Kidney (tissue), 14 donors: ENCODE measurements around the gene ZNF775. TPM values are rescaled to one million over a fixed set of nuclear protein-coding genes. Genes with fewer than 3 reads are reported as not detected.
A peak's percentile ranks its signal among the peaks of the same experiment; 100 is the strongest.

Experiments used
- DNase-seq, 5 donors: peaks; one replicate each; pipeline ENCODE4 v3.0.0-alpha.2; 2013 to 2020
- FAIRE-seq: peaks from 2 replicates; lab custom pipeline; 2012; peaks lifted over from hg19 to GRCh38; lab: Jason Lieb, UNC
- H3K27ac ChIP-seq, 2 donors: one replicate each; pipeline ENCODE4 v1.7.0; 2013; ENCODE audit warnings: low read depth in 2 of 2, low read length in 2 of 2, inconsistent platforms in 1 of 2
- H3K27me3 ChIP-seq: one replicate; pipeline ENCODE4 v1.7.1; 2013; ENCODE audit warnings: low read length, inconsistent platforms; ENCODE audit not compliant: control insufficient read depth, insufficient read depth
- H3K36me3 ChIP-seq, 3 donors: one replicate each; pipeline versions ENCODE4 v1.7.0 to v1.7.1; 2013; ENCODE audit warnings: low read length in 3 of 3, control low read depth in 1 of 3, inconsistent platforms in 1 of 3; ENCODE audit not compliant: insufficient read depth in 3 of 3, control insufficient read depth in 2 of 3
- H3K4me1 ChIP-seq, 3 donors: one replicate each; pipeline versions ENCODE4 v1.7.0 to v1.7.1; 2013; ENCODE audit warnings: low read length in 3 of 3, inconsistent platforms in 1 of 3, low read depth in 1 of 3; ENCODE audit not compliant: control insufficient read depth in 2 of 3, insufficient read depth in 2 of 3
- H3K4me3 ChIP-seq, 3 donors: one replicate each; pipeline versions ENCODE4 v1.7.0 to v1.8.1; 2013; ENCODE audit warnings: low read length in 3 of 3, control low read depth in 1 of 3, inconsistent platforms in 1 of 3
- H3K9ac ChIP-seq, 3 donors: one replicate each; pipeline versions ENCODE4 v1.7.0 to v1.7.1; 2013; ENCODE audit warnings: low read length in 3 of 3, control low read depth in 1 of 3, inconsistent platforms in 1 of 3
- H3K9me3 ChIP-seq, 3 donors: one replicate each; pipeline versions ENCODE4 v1.7.0 to v1.7.1; 2013; ENCODE audit warnings: low read length in 3 of 3, control low read depth in 1 of 3, inconsistent platforms in 1 of 3; ENCODE audit not compliant: control insufficient read depth in 2 of 3, insufficient read depth in 1 of 3
- CTCF ChIP-seq: IDR thresholded peaks from 3 replicates; pipeline ENCODE4 v1.5.1; 2012; ENCODE audit warnings: mild to moderate bottlenecking, moderate library complexity, borderline replicate concordance; ENCODE audit not compliant: insufficient read depth; ENCODE audit errors: extremely low read depth
- intact Hi-C: fragments of 100-400 bp; cut with DNase I; formaldehyde crosslinking; loops from one replicate; pipeline ENCODE4 v1.11.1; 2022
- polyA plus RNA-seq: library from polyadenylated mRNA; stranded (reverse); fragments of 350-450 nt; fragmentation: Illumina TruSeq; extraction: RNeasy Lipid Tissue Mini Kit (QIAGEN cat#74804); gene quantifications from one replicate; pipeline ENCODE4 v1.2.3, GENCODE V29; 2014; ENCODE audit warnings: low read depth, low replicate concordance; ENCODE audit not compliant: insufficient read depth
- total RNA-seq: library from RNA; stranded (reverse); fragmentation: NEBNext Ultra II Directional; extraction: Animal tissue kit (Norgen Biotek cat#: 25700); gene quantifications from one replicate; pipeline ENCODE4 v1.2.1, GENCODE V29; 2021
- donor health status: control.
- donor health status: control.
- donor health status: control.
- donor health status: control.
- donor health status: control.
- donor health status: DM: yes; HTN: yes; CAD: no.
- donor health status: Normal renal cell carcinoma (clear cell type).

Gene ZNF775
- total and polyA plus RNA-seq, 2 donors from 2014 or later, result 3.7 to 5.2 TPM

- H3K27ac ChIP-seq, result no peak overlapping the region
- H3K9ac ChIP-seq, result no peak overlapping the region
- no peaks in the 10 kb centered on the region for H3K27me3 ChIP-seq
- no peak for DNase-seq
- no peak overlapping the region for H3K4me3 ChIP-seq
- TF ChIP-seq CTCF, result no peak
- intact Hi-C loops, result no loop called here
- H3K36me3 ChIP-seq, result no peaks in the 10 kb centered on the region
- FAIRE-seq, result no peak
- no peaks in the 10 kb centered on the region for H3K9me3 ChIP-seq
- no peaks in the 10 kb centered on the region for H3K4me1 ChIP-seq
Observed at GRCh38 chr7:150420242-150420641, 41.1 kb downstream of the ZNF775 start.

GRCh38 chr7:150420987-150421674, 42.0 kb downstream of the ZNF775 start:
- Histone ChIP-seq H3K9me3 (no peaks in the 10 kb centered on the region), H3K4me1 (no peaks in the 10 kb centered on the region), H3K27ac (no peak overlapping the region), H3K36me3 (no peaks in the 10 kb centered on the region), H3K27me3 (no peaks in the 10 kb centered on the region), H3K4me3 (no peak overlapping the region), H3K9ac (no peak overlapping the region)
- peak; percentile 89 to 93 (median 91) for DNase-seq
- intact Hi-C loops, result no loop called here
- peak; percentile 84 for FAIRE-seq
- TF ChIP-seq CTCF, result peak; percentile 93

- FAIRE-seq (no peak), DNase-seq (no peak)
- intact Hi-C loops, result no loop called here
- H3K27me3 ChIP-seq, result no peaks in the 10 kb centered on the region
- no peak overlapping the region for H3K4me3 ChIP-seq
- no peak overlapping the region for H3K9ac ChIP-seq
- no peak overlapping the region for H3K27ac ChIP-seq
- H3K36me3 ChIP-seq, result no peaks in the 10 kb centered on the region
- TF ChIP-seq CTCF, result no peak
- no peaks in the 10 kb centered on the region for H3K9me3 ChIP-seq
- H3K4me1 ChIP-seq, result no peaks in the 10 kb centered on the region
Observed at GRCh38 chr7:150421831-150422230, 42.7 kb downstream of the ZNF775 start.
